Erythroblast (primary cell): Measurements from ENCODE around the gene ADPGK.

Experiments
- GATA1 ChIP-seq: IDR thresholded peaks from 2 replicates; pipeline ENCODE4 v1.6.1; 2011; ENCODE audit warnings: low read depth, mild to moderate bottlenecking, control low read depth, low read length, moderate library complexity
- POLR2A ChIP-seq: IDR thresholded peaks from 2 replicates; pipeline ENCODE4 v1.6.1; 2011; ENCODE audit warnings: mild to moderate bottlenecking, low read length

DNA sequence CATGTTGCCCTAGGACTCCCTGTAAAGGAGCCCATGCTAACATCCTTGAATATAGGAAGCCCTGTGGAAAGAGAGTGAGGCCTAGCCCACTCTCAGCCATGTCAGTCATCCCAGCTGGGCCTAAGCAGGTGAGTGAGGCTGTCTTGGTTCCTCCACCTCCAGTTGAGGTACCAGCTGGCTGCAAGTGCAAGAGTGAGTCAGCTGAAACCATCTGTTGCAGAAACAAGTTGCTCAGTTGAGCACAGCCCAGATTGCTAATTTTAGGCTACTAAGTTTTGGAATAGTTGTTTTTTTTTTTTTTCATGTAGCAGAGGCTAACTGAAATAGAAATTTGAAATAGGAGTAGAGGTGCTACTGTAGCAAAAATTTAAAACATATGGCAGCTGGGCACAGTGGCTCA lies 43.7 kb upstream of the ADPGK start:
- TF ChIP-seq POLR2A (no peak), GATA1 (no peak)
